AG04450 (cell line): ENCODE data around the gene KIAA1217. TPM values are rescaled to one million over a fixed set of nuclear protein-coding genes. Genes with fewer than 3 reads are reported as not detected.

Experiments used
- CTCF ChIA-PET: fragments of 300-600, 350-600 bp; formaldehyde crosslinking; extraction: SDS; loops from one replicate; lab custom pipeline; 2022; ENCODE audit warnings: antibody characterized with exemption, inconsistent platforms; lab: Charles Lee
- POLR2A ChIA-PET: fragments of 350-600 bp; formaldehyde crosslinking; extraction: SDS; loops from one replicate; lab custom pipeline; 2021; ENCODE audit warnings: antibody characterized with exemption, inconsistent platforms; lab: Yijun Ruan, JAX
- DNase-seq: peaks from one replicate; pipeline ENCODE4 v3.0.0-alpha.2; 2011; ENCODE audit warnings: low read depth, low spot score
- H3K27ac ChIP-seq: one replicate; pipeline ENCODE4 v1.5.1; 2012; ENCODE audit warnings: low read depth, low read length, control low read depth
- H3K27me3 ChIP-seq: one replicate; pipeline ENCODE4 v1.6.0; 2012; ENCODE audit warnings: low read length; ENCODE audit not compliant: control insufficient read depth, insufficient read depth
- H3K4me3 ChIP-seq: 2 replicates; pipeline ENCODE4 v1.5.1; 2011; ENCODE audit warnings: mild to moderate bottlenecking, low read depth, low read length, control low read depth
- H3K9me3 ChIP-seq: 2 replicates; pipeline ENCODE4 v1.5.1; 2012; ENCODE audit warnings: low read length; ENCODE audit not compliant: control insufficient read depth, insufficient read depth
- polyA plus RNA-seq: library from polyadenylated mRNA; depleted of rRNA; stranded (reverse); fragments of >200 nt; gene quantifications from 2 replicates; pipeline ENCODE4 v1.2.3, GENCODE V29; 2011
- TF ChIP-seq, protein P1 (sequence below): IDR thresholded peaks from 2 replicates; pipeline ENCODE4 v1.5.1; 2011; ENCODE audit warnings: low read depth, low read length, control low read depth, inconsistent platforms

Gene KIAA1217
- polyA plus RNA-seq, 1 experiment = 5.4 TPM

DNA sequence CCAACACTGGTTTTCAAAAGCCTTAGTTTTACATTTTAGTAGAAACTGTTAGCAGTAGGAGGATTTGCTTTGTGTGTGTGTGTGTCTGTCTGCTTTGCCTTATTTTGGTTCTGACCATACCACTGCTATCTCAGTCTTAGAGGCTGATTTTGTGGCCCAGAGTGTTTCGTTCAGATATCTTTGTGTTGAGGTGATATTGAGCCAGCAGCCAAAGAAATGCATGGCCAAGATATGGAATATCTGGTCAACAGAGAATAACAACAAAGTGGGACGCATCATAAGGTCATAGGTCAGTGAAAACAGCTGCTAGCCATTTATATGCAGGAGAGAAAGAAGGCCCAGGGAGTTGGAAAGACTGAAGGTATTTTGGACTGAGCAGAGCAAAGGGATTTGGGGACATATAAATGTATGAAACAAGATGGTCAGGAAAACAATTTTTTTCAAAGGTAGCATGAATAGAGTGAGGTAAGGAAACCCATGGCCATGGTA is 47.7 kb downstream of the KIAA1217 start:
- ChIA-PET CTCF (interaction anchor here (0.6 kb wide), 1 partner anchor 263 kb away, joined by 3 read pairs; no protein-coding TSS in a partner anchor), POLR2A (no interaction called here)
- TF ChIP-seq, protein P1, sequence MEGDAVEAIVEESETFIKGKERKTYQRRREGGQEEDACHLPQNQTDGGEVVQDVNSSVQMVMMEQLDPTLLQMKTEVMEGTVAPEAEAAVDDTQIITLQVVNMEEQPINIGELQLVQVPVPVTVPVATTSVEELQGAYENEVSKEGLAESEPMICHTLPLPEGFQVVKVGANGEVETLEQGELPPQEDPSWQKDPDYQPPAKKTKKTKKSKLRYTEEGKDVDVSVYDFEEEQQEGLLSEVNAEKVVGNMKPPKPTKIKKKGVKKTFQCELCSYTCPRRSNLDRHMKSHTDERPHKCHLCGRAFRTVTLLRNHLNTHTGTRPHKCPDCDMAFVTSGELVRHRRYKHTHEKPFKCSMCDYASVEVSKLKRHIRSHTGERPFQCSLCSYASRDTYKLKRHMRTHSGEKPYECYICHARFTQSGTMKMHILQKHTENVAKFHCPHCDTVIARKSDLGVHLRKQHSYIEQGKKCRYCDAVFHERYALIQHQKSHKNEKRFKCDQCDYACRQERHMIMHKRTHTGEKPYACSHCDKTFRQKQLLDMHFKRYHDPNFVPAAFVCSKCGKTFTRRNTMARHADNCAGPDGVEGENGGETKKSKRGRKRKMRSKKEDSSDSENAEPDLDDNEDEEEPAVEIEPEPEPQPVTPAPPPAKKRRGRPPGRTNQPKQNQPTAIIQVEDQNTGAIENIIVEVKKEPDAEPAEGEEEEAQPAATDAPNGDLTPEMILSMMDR = no peak
- no peaks in the 10 kb centered on the region for H3K27me3 ChIP-seq
- no peak overlapping the region for H3K27ac ChIP-seq
- DNase-seq = no peak
- H3K9me3 ChIP-seq = no peaks in the 10 kb centered on the region; the same call in 1 of the 2 replicates
- H3K4me3 ChIP-seq = no peak overlapping the region

DNA sequence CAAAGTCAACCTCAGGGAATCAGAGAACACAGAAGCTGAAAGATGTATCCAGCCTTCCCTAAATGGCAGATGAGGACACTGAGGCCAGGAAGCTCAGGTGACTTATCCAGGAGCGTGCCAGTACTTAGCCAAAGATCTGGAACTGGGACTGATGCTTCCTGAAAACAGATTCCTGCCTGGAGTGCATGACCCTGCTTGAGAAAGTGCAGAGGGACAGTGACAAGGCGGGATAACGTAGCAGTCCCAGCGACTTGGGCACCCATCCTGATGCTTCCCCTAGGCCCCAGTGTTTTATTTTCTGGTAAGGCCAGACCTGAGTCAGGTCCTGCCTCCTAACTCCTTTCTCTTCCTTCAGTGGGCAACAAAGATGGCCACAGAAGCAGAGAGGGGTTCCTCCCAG is 48.6 kb downstream of the KIAA1217 start:
- ChIA-PET POLR2A (no interaction called here), CTCF (no interaction called here)
- TF ChIP-seq, protein P1 = no peak
- Histone ChIP-seq H3K27ac (no peak overlapping the region), H3K9me3 (no peaks in the 10 kb centered on the region; the same call in 1 of the 2 replicates), H3K27me3 (no peaks in the 10 kb centered on the region), H3K4me3 (no peak overlapping the region)
- DNase-seq = no peak

DNA sequence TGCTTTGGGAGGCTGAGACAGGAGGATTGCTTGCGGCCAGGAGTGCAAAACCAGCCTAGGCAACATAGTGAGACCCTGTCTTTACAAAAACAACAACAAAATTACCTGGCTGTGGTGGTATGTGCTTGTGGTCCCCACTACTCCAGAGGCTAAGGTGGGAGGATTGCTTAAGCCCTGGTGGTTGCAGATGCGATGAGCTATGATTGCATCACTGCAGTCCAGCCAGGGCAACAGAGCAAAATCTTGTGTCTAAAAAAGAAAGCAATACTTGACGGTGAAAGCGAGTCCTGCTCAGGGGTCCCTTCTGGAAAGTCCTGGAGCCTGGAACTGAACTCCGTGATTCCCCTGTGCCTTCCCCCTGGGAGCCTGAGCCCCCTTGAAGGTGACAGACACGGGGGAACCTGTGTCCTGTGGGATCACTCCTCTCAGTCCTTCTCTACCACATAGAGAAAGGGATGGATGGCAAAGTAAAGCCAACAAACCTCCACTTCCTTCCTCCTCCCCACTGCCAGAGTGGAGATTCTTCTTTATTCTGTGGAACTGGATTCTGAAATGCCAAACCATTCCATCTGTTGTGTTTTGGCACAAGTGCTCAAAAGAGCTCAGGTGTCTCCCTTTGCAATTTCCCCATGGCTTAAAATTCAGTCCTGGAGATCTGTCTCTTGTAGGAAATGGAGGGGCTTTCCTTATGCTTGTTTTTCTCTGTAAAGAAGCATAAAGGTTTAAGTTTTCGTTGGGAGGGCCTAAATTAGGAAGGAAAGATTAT is 50.6 kb downstream of the KIAA1217 start:
- ChIA-PET CTCF (interaction anchor here (1.2 kb wide), 1 partner anchor 260 kb away, joined by 3 read pairs; no protein-coding TSS in a partner anchor), POLR2A (no interaction called here)

DNA sequence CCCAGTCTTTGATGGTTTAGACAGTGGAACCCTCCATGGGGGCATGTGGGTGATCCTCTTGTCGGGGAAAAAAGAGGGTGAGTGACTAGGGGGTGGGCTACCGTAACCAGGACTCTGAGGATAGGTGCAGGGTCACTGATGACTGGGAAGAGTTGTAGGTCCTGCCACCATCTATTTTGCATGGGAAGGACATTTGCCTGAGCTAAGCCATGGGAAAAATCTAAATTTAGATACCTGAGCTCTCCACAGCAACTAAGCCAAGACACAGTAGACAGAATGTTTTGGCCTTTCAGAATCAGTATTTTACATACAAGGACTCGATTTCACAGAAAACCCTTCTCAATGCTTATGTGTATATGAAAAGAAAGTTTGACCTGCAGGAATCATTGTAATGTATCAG is 52.7 kb downstream of the KIAA1217 start:
- Histone ChIP-seq H3K9me3 (no peaks in the 10 kb centered on the region; the same call in 1 of the 2 replicates), H3K4me3 (no peak overlapping the region), H3K27me3 (no peaks in the 10 kb centered on the region), H3K27ac (no peak overlapping the region)
- ChIA-PET CTCF (interaction anchor here (0.6 kb wide), 1 partner anchor 240 kb away, joined by 5 read pairs; no protein-coding TSS in a partner anchor), POLR2A (no interaction called here)
- TF ChIP-seq, protein P1 = no peak
- DNase-seq = no peak

More for the DNA sequence above, 50.6 kb downstream of the KIAA1217 start:
- no peak overlapping the region for H3K4me3 ChIP-seq
- TF ChIP-seq, protein P1 = no peak
- H3K9me3 ChIP-seq = no peaks in the 10 kb centered on the region; the same call in 1 of the 2 replicates
- no peak overlapping the region for H3K27ac ChIP-seq
- no peaks in the 10 kb centered on the region for H3K27me3 ChIP-seq
- no peak for DNase-seq

DNA sequence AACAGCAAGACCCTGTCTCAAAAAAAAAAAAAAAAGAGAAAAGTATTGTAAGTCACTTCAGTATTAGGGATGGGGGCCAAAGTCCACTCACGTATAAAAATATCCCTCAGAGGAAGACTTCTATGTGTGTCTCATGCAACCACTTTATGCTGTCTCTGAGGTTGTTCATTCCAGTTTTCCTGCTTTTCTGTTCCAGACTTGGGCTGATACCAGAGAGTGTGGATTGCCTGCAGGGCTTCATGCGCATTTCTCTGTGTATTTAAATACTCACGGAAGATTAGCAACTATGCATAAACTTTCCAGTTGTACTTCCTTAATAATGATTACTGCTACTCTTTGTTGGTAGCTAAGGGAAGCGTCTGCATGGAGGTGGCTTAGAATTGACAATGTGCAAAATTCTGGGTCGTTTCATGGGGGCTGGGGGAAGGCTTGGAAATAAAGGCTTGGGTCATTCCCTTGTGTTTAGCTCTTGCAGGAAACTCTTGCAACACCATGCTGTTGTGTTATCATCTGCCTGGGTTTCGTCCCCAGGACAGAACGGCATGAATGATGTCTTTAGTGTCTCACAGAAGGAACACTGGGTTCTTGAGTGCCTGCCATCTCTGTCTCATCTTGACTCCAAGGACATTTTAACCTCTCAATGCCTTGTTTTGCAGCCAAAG is 54.1 kb downstream of the KIAA1217 start:
- CTCF ChIA-PET = no interaction called here
- H3K27ac ChIP-seq = no peak overlapping the region
- no peaks in the 10 kb centered on the region; the same call in 1 of the 2 replicates for H3K9me3 ChIP-seq
- POLR2A ChIA-PET = no interaction called here
- no peaks in the 10 kb centered on the region for H3K27me3 ChIP-seq
- DNase-seq = no peak
- TF ChIP-seq, protein P1 = no peak
- no peak overlapping the region for H3K4me3 ChIP-seq
